HCT116 (cell line): ENCODE data around the gene IZUMO1R. TPM values are rescaled to one million over a fixed set of nuclear protein-coding genes. Genes with fewer than 3 reads are reported as not detected.

ENCODE experiments used
- ATAC-seq: fragments of 200-7000 bp; cut with Tn5 transposase; 2 replicates; pipeline ENCODE4 v1.9.1; 2020; ENCODE audit warnings: mild to moderate bottlenecking, moderate library complexity
- BruUV-seq: library from RNA; stranded (reverse); fragments of 400-500 nt; replicated peaks from 2 replicates; lab custom pipeline; 2021; lab: Mats Ljungman, UMichigan
- CTCF ChIA-PET: fragments of 300-600 bp; sonication (Branson Sonifier 250); formaldehyde crosslinking; loops from one replicate; lab custom pipeline; 2021; ENCODE audit warnings: antibody characterized with exemption; lab: Charles Lee
- POLR2A ChIA-PET: fragments of 300-600, 350-600 bp; sonication (Branson Sonifier 250); formaldehyde crosslinking; loops from one replicate; lab custom pipeline; 2021; ENCODE audit warnings: antibody characterized with exemption; lab: Charles Lee
- RAD21 ChIA-PET, 2 experiments: fragments of 300-600 bp; sonication (Branson Sonifier 250); formaldehyde crosslinking; loops; one replicate each; lab custom pipeline; 2023; ENCODE audit warnings: low total read pairs in 2 of 2; ENCODE audit not compliant: uncharacterized antibody in 2 of 2, unreplicated experiment in 2 of 2, low non-redundant PET in 1 of 2; lab: Charles Lee
- DNase-seq: peaks from one replicate; pipeline ENCODE4 v3.0.0-alpha.2; 2010; ENCODE audit warnings: low read depth, low spot score
- H2AFZ ChIP-seq: fragments of 200-600 bp; shearing (Covaris generic), sonication (generic); 2 replicates; pipeline ENCODE4 v1.6.1; 2017; ENCODE audit warnings: low read depth, mixed run types, mixed read lengths, antibody characterized with exemption, low read length; ENCODE audit not compliant: poor library complexity, severe bottlenecking
- H3K27ac ChIP-seq: 2 replicates; pipeline ENCODE4 v1.5.1; 2012; ENCODE audit warnings: low read depth, low read length
- H3K27me3 ChIP-seq: fragments of 200-600 bp; sonication (generic); 2 replicates; pipeline ENCODE4 v1.6.1; 2016; ENCODE audit warnings: mixed run types, low read length, mixed read lengths; ENCODE audit not compliant: insufficient read depth
- H3K36me3 ChIP-seq, 2 experiments: fragments of 200-500 bp in 1 of 2; fragments of 200-600 bp in 1 of 2; sonication (Bioruptor generic) in 1 of 2; sonication (generic) in 1 of 2; 2 replicates each; pipeline versions ENCODE4 v1.5.1 to v1.6.1; 2014 to 2016; ENCODE audit warnings: low read length in 2 of 2, inconsistent platforms in 1 of 2, mixed read lengths in 1 of 2, mixed run types in 1 of 2; ENCODE audit not compliant: insufficient read depth in 2 of 2, control insufficient read depth in 1 of 2
- H3K4me1 ChIP-seq, 2 experiments: fragments of 200-600 bp in 1 of 2; sonication (generic) in 1 of 2; 2 replicates each; pipeline versions ENCODE4 v1.5.1 to v1.6.1; 2012 to 2017; ENCODE audit warnings: low read length in 2 of 2, inconsistent platforms in 1 of 2, mild to moderate bottlenecking in 1 of 2, mixed read lengths in 1 of 2, mixed run types in 1 of 2, moderate library complexity in 1 of 2; ENCODE audit not compliant: insufficient read depth in 2 of 2, control insufficient read depth in 1 of 2
- H3K4me2 ChIP-seq: fragments of 200-600 bp; sonication (generic); 2 replicates; pipeline ENCODE4 v1.6.1; 2017; ENCODE audit warnings: mixed run types, low read length, mixed read lengths
- H3K4me3 ChIP-seq, 2 experiments: fragments of 200-600 bp in 1 of 2; sonication (generic) in 1 of 2; replicated peaks in 1 of 2; 2 replicates each; pipeline ENCODE4 v1.5.1; 2011 to 2016; ENCODE audit warnings: low read length in 2 of 2, control low read depth in 1 of 2, low read depth in 1 of 2, mild to moderate bottlenecking in 1 of 2, mixed read lengths in 1 of 2, mixed run types in 1 of 2
- H3K79me2 ChIP-seq: fragments of 200-600 bp; sonication (generic); 2 replicates; pipeline ENCODE4 v1.6.1; 2017; ENCODE audit warnings: mild to moderate bottlenecking, mixed run types, low read length, moderate library complexity, mixed read lengths; ENCODE audit not compliant: insufficient read depth
- H3K9ac ChIP-seq: fragments of 200-600 bp; sonication (generic); 2 replicates; pipeline ENCODE4 v1.6.1; 2016; ENCODE audit warnings: low read length, mixed read lengths
- H3K9me2 ChIP-seq: fragments of 200-600 bp; sonication (generic), shearing (Covaris generic); 2 replicates; pipeline ENCODE4 v1.6.1; 2017; ENCODE audit warnings: mixed run types, mild to moderate bottlenecking, moderate library complexity; ENCODE audit not compliant: insufficient read depth
- H3K9me3 ChIP-seq, 2 experiments: fragments of 200-500 bp in 1 of 2; fragments of 200-600 bp in 1 of 2; sonication (Bioruptor generic) in 1 of 2; sonication (generic) in 1 of 2; 2 replicates each; pipeline ENCODE4 v1.6.1; 2014 to 2017; ENCODE audit warnings: low read length in 2 of 2, mixed read lengths in 2 of 2, inconsistent platforms in 1 of 2, low read depth in 1 of 2, mild to moderate bottlenecking in 1 of 2, mixed run types in 1 of 2, moderate library complexity in 1 of 2; ENCODE audit not compliant: control insufficient read depth in 1 of 2, insufficient read depth in 1 of 2
- H4K20me1 ChIP-seq: fragments of 200-600 bp; sonication (generic), shearing (Covaris generic); 2 replicates; pipeline ENCODE4 v1.6.1; 2017; ENCODE audit warnings: mixed run types, mild to moderate bottlenecking, moderate library complexity; ENCODE audit not compliant: insufficient read depth
- EGR1 ChIP-seq: IDR thresholded peaks from 2 replicates; pipeline ENCODE4 v1.6.1; 2012; ENCODE audit warnings: low read depth
- EZH2 ChIP-seq: fragments of 200-600 bp; sonication (generic); IDR thresholded peaks from 2 replicates; pipeline ENCODE4 v1.6.1; 2017; ENCODE audit warnings: antibody characterized with exemption, mixed run types
- EZH2phosphoT487 ChIP-seq: fragments of 200-600 bp; IDR thresholded peaks from 2 replicates; pipeline ENCODE4 v1.6.1; 2018; ENCODE audit warnings: antibody characterized with exemption, borderline replicate concordance
- POLR2A ChIP-seq: IDR thresholded peaks from 2 replicates; pipeline ENCODE4 v1.7.0; 2011; ENCODE audit warnings: borderline replicate concordance; ENCODE audit not compliant: insufficient read depth, insufficient read length; ENCODE audit errors: extremely low read depth
- POLR2AphosphoS5 ChIP-seq: IDR thresholded peaks from 2 replicates; pipeline ENCODE4 v1.6.1; 2011; ENCODE audit warnings: mild to moderate bottlenecking, low read depth, low read length, moderate library complexity
- ZFX ChIP-seq: fragments of 450-650 bp; IDR thresholded peaks from 2 replicates; pipeline ENCODE4 v1.6.1; 2017
- ZNF274 ChIP-seq: fragments of 200-500 bp; sonication (Bioruptor generic); IDR thresholded peaks from 2 replicates; pipeline ENCODE4 v1.6.1; 2014; ENCODE audit warnings: mild to moderate bottlenecking, low read depth, low read length, inconsistent platforms
- intact Hi-C: fragments of 100-400 bp; cut with micrococcal nuclease; formaldehyde crosslinking; loops from 2 replicates; pipeline ENCODE4 v1.10.0; 2022
- total RNA-seq: library from RNA; stranded (reverse); gene quantifications from one replicate; pipeline ENCODE4 v1.2.1, GENCODE V29; 2021; ENCODE audit not compliant: unreplicated experiment
- TF ChIP-seq, protein P1 (sequence below): IDR thresholded peaks from 2 replicates; pipeline ENCODE4 v1.6.1; 2011; ENCODE audit warnings: mild to moderate bottlenecking, low read length, moderate library complexity; ENCODE audit not compliant: insufficient replicate concordance; ENCODE audit errors: extremely low read depth
- TF ChIP-seq, protein P2 (sequence below): IDR thresholded peaks from 2 replicates; pipeline ENCODE4 v1.6.1; 2012

IZUMO1R gene
- total RNA-seq, 1 experiment from 2014 or later: not detected

DNA sequence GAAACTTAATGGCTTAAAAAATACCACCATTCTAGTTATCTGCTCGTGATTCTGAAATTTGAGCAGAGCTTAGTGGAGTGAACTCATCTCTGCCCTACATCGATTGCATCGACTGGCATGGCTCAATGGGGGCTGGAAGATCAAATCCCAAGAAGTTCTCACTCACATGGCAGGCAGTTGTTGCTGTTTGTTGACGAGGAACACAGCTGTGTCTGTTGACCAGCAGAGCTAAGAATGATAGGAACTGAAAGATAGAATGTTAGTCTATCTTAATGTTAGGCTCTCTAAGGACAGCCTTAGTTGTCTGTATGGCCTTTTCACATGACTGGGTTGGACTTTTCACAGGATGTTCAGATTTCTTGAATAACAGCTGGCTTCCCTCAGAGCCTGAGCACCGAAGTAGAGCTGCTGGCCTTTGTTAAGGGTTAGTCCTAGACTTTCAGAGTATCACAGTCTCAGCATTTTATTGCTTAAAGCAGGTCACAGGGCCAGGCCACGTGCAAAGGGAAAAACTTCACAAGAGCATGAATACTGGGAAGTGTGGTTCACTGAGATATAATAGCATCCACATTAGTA, 31.6 kb upstream of the IZUMO1R start:
- Histone ChIP-seq H3K9me3 (no peaks in the 10 kb centered on the region), H4K20me1 (no peaks in the 10 kb centered on the region), H3K36me3 (no peaks in the 10 kb centered on the region), H3K4me2 (no peak overlapping the region), H3K4me3 (no peak overlapping the region), H3K9me2 (no peaks in the 10 kb centered on the region), H3K4me1 (no peaks in the 10 kb centered on the region), H3K27me3 (no peaks in the 10 kb centered on the region), H3K27ac (no peak overlapping the region), H3K9ac (no peak overlapping the region), H2AFZ (no peak overlapping the region), H3K79me2 (no peaks in the 10 kb centered on the region)
- intact Hi-C loops: no loop called here
- no TSS peak for BruUV-seq
- CTCF ChIA-PET: no interaction called here
- DNase-seq (no peak), ATAC-seq (no peak)
- TF ChIP-seq ZFX (no peak), EGR1 (no peak), EZH2phosphoT487 (no peak), EZH2 (no peak), POLR2A (no peak)
- RAD21 ChIA-PET: no interaction called here
- POLR2A ChIA-PET: no interaction called here

DNA sequence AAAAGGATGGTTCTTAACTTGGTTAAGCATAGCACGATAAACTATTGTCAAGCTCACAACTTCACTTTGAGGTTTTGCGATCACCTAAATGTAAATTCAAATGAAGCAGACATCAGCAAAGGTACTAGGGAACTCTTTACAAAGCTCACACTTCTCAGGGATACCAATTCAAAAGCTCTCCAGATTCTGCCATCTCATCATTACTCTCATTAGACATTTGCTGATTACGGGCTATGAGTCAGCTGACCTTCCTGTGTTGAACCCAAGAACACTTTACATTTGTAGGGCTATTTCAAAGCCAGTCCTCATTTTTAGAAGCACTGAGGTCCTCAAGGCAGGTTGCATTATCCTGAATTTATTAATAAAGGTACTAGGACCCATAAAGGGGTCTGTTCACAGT, 28.4 kb upstream of the IZUMO1R start:
- Histone ChIP-seq H3K4me3 (no peak overlapping the region), H3K27ac (no peak overlapping the region), H3K9ac (no peak overlapping the region), H2AFZ (no peak overlapping the region), H3K36me3 (no peaks in the 10 kb centered on the region), H3K27me3 (no peaks in the 10 kb centered on the region), H3K79me2 (no peaks in the 10 kb centered on the region), H3K9me2 (no peaks in the 10 kb centered on the region), H3K4me1 (no peaks in the 10 kb centered on the region), H3K4me2 (no peak overlapping the region), H4K20me1 (no peaks in the 10 kb centered on the region), H3K9me3 (no peaks in the 10 kb centered on the region)
- POLR2A ChIA-PET: no interaction called here
- TF ChIP-seq, protein P1, sequence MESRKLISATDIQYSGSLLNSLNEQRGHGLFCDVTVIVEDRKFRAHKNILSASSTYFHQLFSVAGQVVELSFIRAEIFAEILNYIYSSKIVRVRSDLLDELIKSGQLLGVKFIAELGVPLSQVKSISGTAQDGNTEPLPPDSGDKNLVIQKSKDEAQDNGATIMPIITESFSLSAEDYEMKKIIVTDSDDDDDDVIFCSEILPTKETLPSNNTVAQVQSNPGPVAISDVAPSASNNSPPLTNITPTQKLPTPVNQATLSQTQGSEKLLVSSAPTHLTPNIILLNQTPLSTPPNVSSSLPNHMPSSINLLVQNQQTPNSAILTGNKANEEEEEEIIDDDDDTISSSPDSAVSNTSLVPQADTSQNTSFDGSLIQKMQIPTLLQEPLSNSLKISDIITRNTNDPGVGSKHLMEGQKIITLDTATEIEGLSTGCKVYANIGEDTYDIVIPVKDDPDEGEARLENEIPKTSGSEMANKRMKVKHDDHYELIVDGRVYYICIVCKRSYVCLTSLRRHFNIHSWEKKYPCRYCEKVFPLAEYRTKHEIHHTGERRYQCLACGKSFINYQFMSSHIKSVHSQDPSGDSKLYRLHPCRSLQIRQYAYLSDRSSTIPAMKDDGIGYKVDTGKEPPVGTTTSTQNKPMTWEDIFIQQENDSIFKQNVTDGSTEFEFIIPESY: no peak
- TF ChIP-seq ZNF274 (no peak), POLR2AphosphoS5 (no peak)
- TF ChIP-seq, protein P2, sequence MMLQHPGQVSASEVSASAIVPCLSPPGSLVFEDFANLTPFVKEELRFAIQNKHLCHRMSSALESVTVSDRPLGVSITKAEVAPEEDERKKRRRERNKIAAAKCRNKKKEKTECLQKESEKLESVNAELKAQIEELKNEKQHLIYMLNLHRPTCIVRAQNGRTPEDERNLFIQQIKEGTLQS: no peak
- CTCF ChIA-PET: no interaction called here
- intact Hi-C loops: no loop called here
- ATAC-seq (no peak), DNase-seq (no peak)
- BruUV-seq: no TSS peak
- RAD21 ChIA-PET: no interaction called here
